Panc1 (cell line): ENCODE measurements around the gene CTNND1. TPM values are rescaled to one million over a fixed set of nuclear protein-coding genes. Genes with fewer than 3 reads are reported as not detected.

Experiments used
- ATAC-seq: fragments of 200-7000 bp; cut with Tn5 transposase; 2 replicates; pipeline ENCODE4 v1.9.1; 2020; ENCODE audit warnings: mild to moderate bottlenecking, moderate library complexity
- BruUV-seq: library from RNA; stranded (reverse); fragments of 400-500 nt; replicated peaks from 2 replicates; lab custom pipeline; 2021; lab: Mats Ljungman, UMichigan
- CTCF ChIA-PET: fragments of 300-600 bp; sonication (Branson Sonifier 250); formaldehyde crosslinking; loops from one replicate; lab custom pipeline; 2022; ENCODE audit warnings: antibody characterized with exemption; lab: Charles Lee
- POLR2A ChIA-PET: fragments of 300-600 bp; sonication (Branson Sonifier 250); formaldehyde crosslinking; loops from one replicate; lab custom pipeline; 2022; ENCODE audit warnings: antibody characterized with exemption; lab: Charles Lee
- DNase-seq: peaks from one replicate; pipeline ENCODE4 v3.0.0-alpha.2; 2010; ENCODE audit warnings: low read depth, low spot score
- H3K27ac ChIP-seq: 2 replicates; pipeline ENCODE4 v1.5.1; 2011; ENCODE audit warnings: mild to moderate bottlenecking, low read length, inconsistent platforms
- H3K27me3 ChIP-seq: fragments of 200-500 bp; sonication (Bioruptor generic); 2 replicates; pipeline ENCODE4 v1.6.0; 2014; ENCODE audit warnings: low read length, inconsistent platforms; ENCODE audit not compliant: control insufficient read depth, insufficient read depth
- H3K36me3 ChIP-seq: fragments of 200-500 bp; sonication (Bioruptor generic); 2 replicates; pipeline ENCODE4 v1.5.1; 2014; ENCODE audit warnings: inconsistent platforms, mild to moderate bottlenecking, low read length, moderate library complexity; ENCODE audit not compliant: control insufficient read depth, insufficient read depth
- H3K4me1 ChIP-seq: 2 replicates; pipeline ENCODE4 v1.5.1; 2011; ENCODE audit warnings: inconsistent platforms, mild to moderate bottlenecking, low read length, moderate library complexity; ENCODE audit not compliant: control insufficient read depth, insufficient read depth
- H3K4me3 ChIP-seq, 2 experiments: 2 replicates each; pipeline ENCODE4 v1.5.1; 2011 to 2012; ENCODE audit warnings: low read depth in 2 of 2, low read length in 2 of 2, mild to moderate bottlenecking in 2 of 2, inconsistent platforms in 1 of 2, moderate library complexity in 1 of 2
- H3K9me3 ChIP-seq: fragments of 200-500 bp; sonication (Bioruptor generic); 2 replicates; pipeline ENCODE4 v1.5.1; 2014; ENCODE audit warnings: low read depth, mild to moderate bottlenecking, inconsistent platforms, low read length, moderate library complexity; ENCODE audit not compliant: control insufficient read depth, insufficient read depth
- POLR2AphosphoS5 ChIP-seq: IDR thresholded peaks from 2 replicates; pipeline ENCODE4 v1.6.1; 2012; ENCODE audit warnings: mild to moderate bottlenecking, low read depth, low read length, moderate library complexity
- SIN3A ChIP-seq: IDR thresholded peaks from 2 replicates; pipeline ENCODE4 v1.6.1; 2012; ENCODE audit warnings: low read depth, mild to moderate bottlenecking, low read length, moderate library complexity, borderline replicate concordance; ENCODE audit not compliant: insufficient read depth
- TCF7L2 ChIP-seq: IDR thresholded peaks from 2 replicates; pipeline ENCODE4 v1.6.1; 2011; ENCODE audit warnings: mild to moderate bottlenecking, low read depth, low read length, inconsistent platforms
- in situ Hi-C: cut with HindIII; loops from 2 replicates; pipeline ENCODE4 v1.10.0; 2016; ENCODE audit warnings: low sequenced_read_pairs, low pct_unique_long_range_greater_than_20kb
- intact Hi-C: fragments of 100-400 bp; cut with micrococcal nuclease; formaldehyde crosslinking; loops from one replicate; pipeline ENCODE4 v1.10.0; 2022; ENCODE audit not compliant: unreplicated experiment
- total RNA-seq: library from RNA; stranded (reverse); gene quantifications from one replicate; pipeline ENCODE4 v1.2.1, GENCODE V29; 2021; ENCODE audit not compliant: unreplicated experiment
- TF ChIP-seq, protein P1 (sequence below): fragments of 450-650 bp; IDR thresholded peaks from 2 replicates; pipeline ENCODE4 v1.5.1; 2017; ENCODE audit warnings: mild to moderate bottlenecking
- TF ChIP-seq, protein P2 (sequence below), 2 experiments: IDR thresholded peaks; 2 replicates each; pipeline ENCODE4 v1.6.1; 2011 to 2012; ENCODE audit warnings: low read depth in 2 of 2, control low read depth in 1 of 2, low read length in 1 of 2, mild to moderate bottlenecking in 1 of 2, moderate library complexity in 1 of 2; ENCODE audit not compliant: insufficient read depth in 1 of 2

Gene CTNND1
- total RNA-seq, 1 experiment from 2014 or later: 189 TPM

DNA sequence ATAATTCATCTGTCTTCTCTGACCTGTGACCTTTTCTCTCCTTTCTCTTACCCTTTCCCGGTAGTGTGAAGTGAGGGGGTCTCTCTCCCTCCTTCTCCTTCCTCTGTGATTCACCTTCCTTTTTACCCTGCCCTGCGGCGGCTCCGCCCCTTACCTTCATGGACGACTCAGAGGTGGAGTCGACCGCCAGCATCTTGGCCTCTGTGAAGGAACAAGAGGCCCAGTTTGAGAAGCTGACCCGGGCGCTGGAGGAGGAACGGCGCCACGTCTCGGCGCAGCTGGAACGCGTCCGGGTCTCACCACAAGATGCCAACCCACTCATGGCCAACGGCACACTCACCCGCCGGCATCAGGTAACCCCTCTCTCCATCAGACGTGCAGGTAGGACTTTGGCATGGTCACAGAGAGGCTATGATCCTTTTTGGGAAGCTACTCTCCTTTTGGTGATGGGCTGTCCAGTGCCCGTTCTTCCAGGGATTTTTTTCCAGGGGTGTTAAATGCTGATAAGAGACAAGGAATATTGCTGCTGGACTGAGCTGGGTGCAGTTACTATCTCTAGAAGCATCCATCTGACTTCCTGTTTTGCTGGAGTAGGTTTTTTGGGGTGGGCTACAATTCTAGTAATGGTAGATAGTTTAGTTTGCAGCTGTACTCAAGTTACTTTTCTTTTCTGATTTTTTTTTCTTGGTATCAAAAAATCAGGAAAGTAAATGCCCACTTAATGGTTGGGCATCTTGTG is 29.9 kb downstream of the CTNND1 start:
- in situ Hi-C loops (no loop called here), intact Hi-C loops (no loop called here)
- H3K4me1 ChIP-seq: peaks cover 50% of the 10 kb centered on the region
- ATAC-seq (no peak), DNase-seq (no peak)
- peaks cover 4% of the 10 kb centered on the region for H3K36me3 ChIP-seq
- ChIA-PET CTCF (interaction anchor here (0.7 kb wide), 1 partner anchor 9 kb away, joined by 3 read pairs; no protein-coding TSS in a partner anchor), POLR2A (interaction anchor here (0.6 kb wide), 1 partner anchor 83 kb away, joined by 7 read pairs; no protein-coding TSS in a partner anchor)
- H3K27me3 ChIP-seq: no peaks in the 10 kb centered on the region
- no TSS peak for BruUV-seq
- no peaks in the 10 kb centered on the region for H3K9me3 ChIP-seq
- H3K27ac ChIP-seq: peak overlapping the region; percentile 36
- TF ChIP-seq, protein P1, sequence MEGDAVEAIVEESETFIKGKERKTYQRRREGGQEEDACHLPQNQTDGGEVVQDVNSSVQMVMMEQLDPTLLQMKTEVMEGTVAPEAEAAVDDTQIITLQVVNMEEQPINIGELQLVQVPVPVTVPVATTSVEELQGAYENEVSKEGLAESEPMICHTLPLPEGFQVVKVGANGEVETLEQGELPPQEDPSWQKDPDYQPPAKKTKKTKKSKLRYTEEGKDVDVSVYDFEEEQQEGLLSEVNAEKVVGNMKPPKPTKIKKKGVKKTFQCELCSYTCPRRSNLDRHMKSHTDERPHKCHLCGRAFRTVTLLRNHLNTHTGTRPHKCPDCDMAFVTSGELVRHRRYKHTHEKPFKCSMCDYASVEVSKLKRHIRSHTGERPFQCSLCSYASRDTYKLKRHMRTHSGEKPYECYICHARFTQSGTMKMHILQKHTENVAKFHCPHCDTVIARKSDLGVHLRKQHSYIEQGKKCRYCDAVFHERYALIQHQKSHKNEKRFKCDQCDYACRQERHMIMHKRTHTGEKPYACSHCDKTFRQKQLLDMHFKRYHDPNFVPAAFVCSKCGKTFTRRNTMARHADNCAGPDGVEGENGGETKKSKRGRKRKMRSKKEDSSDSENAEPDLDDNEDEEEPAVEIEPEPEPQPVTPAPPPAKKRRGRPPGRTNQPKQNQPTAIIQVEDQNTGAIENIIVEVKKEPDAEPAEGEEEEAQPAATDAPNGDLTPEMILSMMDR: no peak
- TF ChIP-seq POLR2AphosphoS5 (no peak), TCF7L2 (no peak), SIN3A (no peak)
- TF ChIP-seq, protein P2, sequence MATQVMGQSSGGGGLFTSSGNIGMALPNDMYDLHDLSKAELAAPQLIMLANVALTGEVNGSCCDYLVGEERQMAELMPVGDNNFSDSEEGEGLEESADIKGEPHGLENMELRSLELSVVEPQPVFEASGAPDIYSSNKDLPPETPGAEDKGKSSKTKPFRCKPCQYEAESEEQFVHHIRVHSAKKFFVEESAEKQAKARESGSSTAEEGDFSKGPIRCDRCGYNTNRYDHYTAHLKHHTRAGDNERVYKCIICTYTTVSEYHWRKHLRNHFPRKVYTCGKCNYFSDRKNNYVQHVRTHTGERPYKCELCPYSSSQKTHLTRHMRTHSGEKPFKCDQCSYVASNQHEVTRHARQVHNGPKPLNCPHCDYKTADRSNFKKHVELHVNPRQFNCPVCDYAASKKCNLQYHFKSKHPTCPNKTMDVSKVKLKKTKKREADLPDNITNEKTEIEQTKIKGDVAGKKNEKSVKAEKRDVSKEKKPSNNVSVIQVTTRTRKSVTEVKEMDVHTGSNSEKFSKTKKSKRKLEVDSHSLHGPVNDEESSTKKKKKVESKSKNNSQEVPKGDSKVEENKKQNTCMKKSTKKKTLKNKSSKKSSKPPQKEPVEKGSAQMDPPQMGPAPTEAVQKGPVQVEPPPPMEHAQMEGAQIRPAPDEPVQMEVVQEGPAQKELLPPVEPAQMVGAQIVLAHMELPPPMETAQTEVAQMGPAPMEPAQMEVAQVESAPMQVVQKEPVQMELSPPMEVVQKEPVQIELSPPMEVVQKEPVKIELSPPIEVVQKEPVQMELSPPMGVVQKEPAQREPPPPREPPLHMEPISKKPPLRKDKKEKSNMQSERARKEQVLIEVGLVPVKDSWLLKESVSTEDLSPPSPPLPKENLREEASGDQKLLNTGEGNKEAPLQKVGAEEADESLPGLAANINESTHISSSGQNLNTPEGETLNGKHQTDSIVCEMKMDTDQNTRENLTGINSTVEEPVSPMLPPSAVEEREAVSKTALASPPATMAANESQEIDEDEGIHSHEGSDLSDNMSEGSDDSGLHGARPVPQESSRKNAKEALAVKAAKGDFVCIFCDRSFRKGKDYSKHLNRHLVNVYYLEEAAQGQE (IDR thresholded peaks at IDR 0.05; ENCODE audit: insufficient read depth in 1 of 2, low read depth in 2 of 2, low read length in 1 of 2): no peak
- H3K4me3 ChIP-seq: no peak overlapping the region

DNA sequence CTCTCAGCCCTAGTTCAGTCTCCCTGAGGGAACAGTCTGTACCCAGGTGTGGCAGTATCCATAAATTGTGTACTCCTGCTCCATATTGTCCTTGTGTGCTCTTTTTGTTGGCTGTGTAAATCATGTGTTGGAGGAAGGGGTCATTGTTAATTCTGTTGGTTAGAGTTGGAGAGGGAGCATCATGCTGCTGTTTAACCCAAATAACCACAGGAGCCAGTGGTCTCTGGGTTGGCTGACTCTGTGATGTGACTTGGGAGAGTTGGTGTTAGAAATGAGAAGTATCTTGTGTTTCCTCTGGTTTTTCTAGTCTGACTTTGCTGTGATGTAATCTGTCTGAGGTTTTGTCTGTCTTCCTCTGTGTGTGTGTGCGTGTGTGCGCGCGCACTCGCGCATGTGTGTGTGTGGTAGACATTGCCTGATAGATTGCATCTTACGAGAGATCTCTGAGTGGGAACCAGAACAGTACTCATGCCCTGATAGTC is 30.5 kb downstream of the CTNND1 start:
- no peaks in the 10 kb centered on the region for H3K27me3 ChIP-seq
- no peak overlapping the region for H3K4me3 ChIP-seq
- ChIA-PET CTCF (no interaction called here), POLR2A (no interaction called here)
- no peak for ATAC-seq
- no peak for DNase-seq
- H3K9me3 ChIP-seq: no peaks in the 10 kb centered on the region
- peak overlapping the region; percentile 32; the same call in 1 of the 2 replicates for H3K27ac ChIP-seq
- in situ Hi-C loops: no loop called here
- H3K36me3 ChIP-seq: peaks cover 4% of the 10 kb centered on the region
- H3K4me1 ChIP-seq: peaks cover 44% of the 10 kb centered on the region
- intact Hi-C loops: no loop called here
- no TSS peak for BruUV-seq
- TF ChIP-seq, protein P2 (IDR thresholded peaks at IDR 0.05; ENCODE audit: insufficient read depth in 1 of 2, low read depth in 2 of 2, low read length in 1 of 2): no peak
- TF ChIP-seq, protein P1: no peak
- TF ChIP-seq TCF7L2 (no peak), POLR2AphosphoS5 (no peak), SIN3A (no peak)
